ENCODE measurements around the gene SLC26A11.

- TF ChIP-seq POLR2A (IDR thresholded peaks at IDR 0.05) (no peak), CTCF (IDR thresholded peaks at IDR 0.05) (no peak)
These were observed 42.1 kb upstream of the SLC26A11 start for GRCh38 chr17:80177986-80178595.

Data from uterus (tissue), 2 donors.